ENCODE data around the gene MYCT1. TPM values are rescaled to one million over a fixed set of nuclear protein-coding genes. Genes with fewer than 3 reads are reported as not detected.
A peak's percentile ranks its signal among the peaks of the same experiment; 100 is the strongest.

The MYCT1 gene
- total RNA-seq, 1 donor from 2014 or later: 0.61 TPM

GRCh38 chr6:152698692-152699091, 995 bp downstream of the MYCT1 start:
- no peak overlapping the region for H3K4me2 ChIP-seq (ENCODE audit: low read length)

GRCh38 chr6:152700427-152700826, 2.7 kb downstream of the MYCT1 start:
- Histone ChIP-seq H3K36me3 (ENCODE audit: insufficient read depth, low read length) (no peaks in the 10 kb centered on the region), H2AFZ (ENCODE audit: low read depth, low read length) (no peak overlapping the region), H3K4me1 (ENCODE audit: insufficient read depth, low read length) (peaks cover 4% of the 10 kb centered on the region), H4K20me1 (ENCODE audit: insufficient read depth, low read length) (no peaks in the 10 kb centered on the region), H3K27me3 (ENCODE audit: insufficient read depth, low read length) (no peaks in the 10 kb centered on the region), H3K79me2 (ENCODE audit: insufficient read depth, low read length) (no peaks in the 10 kb centered on the region), H3K4me2 (ENCODE audit: low read length) (no peak overlapping the region), H3K4me3 (ENCODE audit: insufficient read depth, low read depth, low read length) (no peak overlapping the region), H3K27ac (ENCODE audit: low read depth, low read length) (no peak overlapping the region), H3K9ac (ENCODE audit: low read length) (no peak overlapping the region), H3K9me3 (ENCODE audit: insufficient read depth, low read depth, low read length) (no peaks in the 10 kb centered on the region)
- H3K4me3 Mint-ChIP-seq (ENCODE audit: unreplicated experiment): no peak overlapping the region
- no peaks in the 10 kb centered on the region for H3K9me3 Mint-ChIP-seq (ENCODE audit: unreplicated experiment)
- no peaks in the 10 kb centered on the region for H3K27me3 Mint-ChIP-seq (ENCODE audit: low read depth, unreplicated experiment)
- no peak for TF ChIP-seq CTCF (IDR thresholded peaks at IDR 0.05; ENCODE audit: insufficient read depth, low read depth, low read length)
- TF ChIP-seq EZH2 (IDR thresholded peaks at IDR 0.05; ENCODE audit: insufficient read depth, low read length): no peak
- FAIRE-seq (no peak), DNase-seq (ENCODE audit: low read depth) (no peak)
- peaks cover 11% of the 10 kb centered on the region for H3K4me1 Mint-ChIP-seq (ENCODE audit: low read depth, unreplicated experiment)
- no peaks in the 10 kb centered on the region for H3K36me3 Mint-ChIP-seq (ENCODE audit: low read depth, unreplicated experiment)
- no peak overlapping the region for H3K27ac Mint-ChIP-seq (ENCODE audit: unreplicated experiment)

More at GRCh38 chr6:152698692-152699091, 995 bp downstream of the MYCT1 start:
- H3K27ac ChIP-seq (ENCODE audit: low read depth, low read length): no peak overlapping the region
- H3K4me1 Mint-ChIP-seq (ENCODE audit: low read depth, unreplicated experiment): peaks cover 11% of the 10 kb centered on the region
- FAIRE-seq (no peak), DNase-seq (ENCODE audit: low read depth) (no peak)
- H3K27me3 Mint-ChIP-seq (ENCODE audit: low read depth, unreplicated experiment): no peaks in the 10 kb centered on the region
- no peaks in the 10 kb centered on the region for H3K9me3 ChIP-seq (ENCODE audit: insufficient read depth, low read depth, low read length)
- H3K36me3 Mint-ChIP-seq (ENCODE audit: low read depth, unreplicated experiment): no peaks in the 10 kb centered on the region
- H3K36me3 ChIP-seq (ENCODE audit: insufficient read depth, low read length): no peaks in the 10 kb centered on the region
- no peaks in the 10 kb centered on the region for H4K20me1 ChIP-seq (ENCODE audit: insufficient read depth, low read length)
- no peaks in the 10 kb centered on the region for H3K27me3 ChIP-seq (ENCODE audit: insufficient read depth, low read length)
- no peaks in the 10 kb centered on the region for H3K79me2 ChIP-seq (ENCODE audit: insufficient read depth, low read length)
- H2AFZ ChIP-seq (ENCODE audit: low read depth, low read length): no peak overlapping the region
- H3K4me3 Mint-ChIP-seq (ENCODE audit: unreplicated experiment): no peak overlapping the region
- H3K9me3 Mint-ChIP-seq (ENCODE audit: unreplicated experiment): no peaks in the 10 kb centered on the region
- H3K9ac ChIP-seq (ENCODE audit: low read length): no peak overlapping the region
- no peak overlapping the region for H3K27ac Mint-ChIP-seq (ENCODE audit: unreplicated experiment)
- H3K4me3 ChIP-seq (ENCODE audit: insufficient read depth, low read depth, low read length): no peak overlapping the region
- no peak for TF ChIP-seq EZH2 (IDR thresholded peaks at IDR 0.05; ENCODE audit: insufficient read depth, low read length)
- no peak for TF ChIP-seq CTCF (IDR thresholded peaks at IDR 0.05; ENCODE audit: insufficient read depth, low read depth, low read length)
- H3K4me1 ChIP-seq (ENCODE audit: insufficient read depth, low read length): peaks cover 4% of the 10 kb centered on the region

- no peak overlapping the region for H2AFZ ChIP-seq (ENCODE audit: low read depth, low read length)
- H3K4me1 Mint-ChIP-seq (ENCODE audit: low read depth, unreplicated experiment): peaks cover 11% of the 10 kb centered on the region
Measured at GRCh38 chr6:152701081-152701862, 3.6 kb downstream of the MYCT1 start.

More at GRCh38 chr6:152701081-152701862, 3.6 kb downstream of the MYCT1 start:
- no peak overlapping the region for H3K4me2 ChIP-seq (ENCODE audit: low read length)
- H3K36me3 ChIP-seq (ENCODE audit: insufficient read depth, low read length): no peaks in the 10 kb centered on the region
- no peak overlapping the region for H3K4me3 ChIP-seq (ENCODE audit: insufficient read depth, low read depth, low read length)
- H3K79me2 ChIP-seq (ENCODE audit: insufficient read depth, low read length): no peaks in the 10 kb centered on the region
- H3K4me1 ChIP-seq (ENCODE audit: insufficient read depth, low read length): no peaks in the 10 kb centered on the region
- no peaks in the 10 kb centered on the region for H3K27me3 ChIP-seq (ENCODE audit: insufficient read depth, low read length)
- TF ChIP-seq EZH2 (IDR thresholded peaks at IDR 0.05; ENCODE audit: insufficient read depth, low read length): no peak
- no peak for TF ChIP-seq CTCF (IDR thresholded peaks at IDR 0.05; ENCODE audit: insufficient read depth, low read depth, low read length)
- Mint-ChIP-seq H3K36me3 (ENCODE audit: low read depth, unreplicated experiment) (no peaks in the 10 kb centered on the region), H3K27me3 (ENCODE audit: low read depth, unreplicated experiment) (no peaks in the 10 kb centered on the region), H3K27ac (ENCODE audit: unreplicated experiment) (no peak overlapping the region), H3K9me3 (ENCODE audit: unreplicated experiment) (no peaks in the 10 kb centered on the region), H3K4me3 (ENCODE audit: unreplicated experiment) (no peak overlapping the region)
- no peaks in the 10 kb centered on the region for H3K9me3 ChIP-seq (ENCODE audit: insufficient read depth, low read depth, low read length)
- no peak overlapping the region for H3K9ac ChIP-seq (ENCODE audit: low read length)
- H4K20me1 ChIP-seq (ENCODE audit: insufficient read depth, low read length): no peaks in the 10 kb centered on the region
- DNase-seq (ENCODE audit: low read depth) (peak; percentile 9), FAIRE-seq (no peak)
- no peak overlapping the region for H3K27ac ChIP-seq (ENCODE audit: low read depth, low read length)

Data from astrocyte (in vitro differentiated cells and primary cell).